ENCODE data around the gene PPP1CC.
"Not testable (repeated sequence)": the region's sequence is repeated elsewhere in the genome, so short reads cannot be mapped to it uniquely, and the experiment has no call there.

Gene PPP1CC

GRCh38 chr12:110742718-110743570 is at the start of gene PPP1CC:
TSS of gene PPP1CC (minus strand) at chr12:110742891. CDS start at chr12:110742707, 184 bp downstream.
- DNase-seq (ENCODE audit: low read depth), result peak; percentile 73

- DNase-seq (ENCODE audit: low read depth), result no peak
Observed at GRCh38 chr12:110791589-110791988, 48.9 kb upstream of the PPP1CC start.

DNA sequence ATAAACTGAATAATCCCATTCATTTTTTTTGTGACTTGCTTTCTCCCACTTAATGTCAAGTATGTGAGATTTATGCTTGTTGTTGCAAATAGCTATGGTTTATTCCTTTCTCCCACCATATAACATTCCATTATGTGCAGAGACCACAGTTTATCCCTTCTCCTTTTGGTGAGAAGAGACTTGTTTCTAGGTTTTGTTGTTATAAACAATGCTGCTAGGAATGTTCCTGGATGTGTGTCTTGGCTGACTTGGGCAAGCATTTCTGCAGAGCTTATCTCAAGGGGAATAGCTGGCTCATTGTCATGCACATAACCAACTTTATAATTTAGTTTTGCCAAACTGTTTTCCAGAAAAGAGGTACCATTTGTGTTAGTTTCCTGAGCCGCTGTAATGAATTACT is 47.6 kb upstream of the PPP1CC start:
- DNase-seq (ENCODE audit: low read depth), result no peak

DNA sequence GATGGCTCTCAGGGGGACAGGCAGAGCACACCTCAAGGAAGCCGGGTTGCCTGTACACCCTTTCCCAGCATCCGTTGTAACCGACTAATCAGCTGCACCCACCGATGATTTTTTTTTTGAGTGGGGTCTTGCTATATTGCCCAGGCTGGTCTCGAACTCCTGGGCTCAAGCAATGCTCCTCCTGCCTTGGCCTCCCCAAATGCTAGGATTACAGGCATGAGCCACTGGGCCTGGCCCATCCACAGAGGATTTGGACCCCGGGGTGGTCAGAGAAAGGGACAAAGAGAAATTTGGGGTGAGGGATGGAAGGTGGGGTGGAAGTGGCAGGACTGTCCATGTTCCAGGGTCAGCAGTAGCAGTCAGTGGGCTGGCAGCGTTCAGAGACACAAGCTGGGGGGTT is 43.3 kb upstream of the PPP1CC start:
- no peak for DNase-seq (ENCODE audit: low read depth)

DNA sequence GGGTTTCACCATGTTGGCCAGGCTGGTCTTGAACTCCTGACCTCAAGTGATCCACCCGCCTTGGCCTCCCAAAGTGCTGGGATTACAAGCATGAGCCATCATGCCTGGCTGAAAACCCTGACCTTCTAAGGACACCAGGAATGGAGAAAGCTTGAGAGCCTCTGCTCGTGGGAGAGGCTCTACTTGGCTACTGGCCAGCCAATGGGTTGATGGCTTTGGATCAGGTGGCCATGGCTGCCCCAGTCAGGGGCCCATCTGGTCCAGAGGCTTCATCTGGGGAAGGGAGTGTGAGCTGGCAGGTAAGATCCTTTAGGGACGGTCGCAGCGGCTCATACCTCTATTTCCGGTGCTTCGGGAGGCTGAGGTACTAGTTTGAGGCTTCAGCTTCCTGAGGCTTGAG is 42.5 kb upstream of the PPP1CC start:
- no peak for DNase-seq (ENCODE audit: low read depth)

DNA sequence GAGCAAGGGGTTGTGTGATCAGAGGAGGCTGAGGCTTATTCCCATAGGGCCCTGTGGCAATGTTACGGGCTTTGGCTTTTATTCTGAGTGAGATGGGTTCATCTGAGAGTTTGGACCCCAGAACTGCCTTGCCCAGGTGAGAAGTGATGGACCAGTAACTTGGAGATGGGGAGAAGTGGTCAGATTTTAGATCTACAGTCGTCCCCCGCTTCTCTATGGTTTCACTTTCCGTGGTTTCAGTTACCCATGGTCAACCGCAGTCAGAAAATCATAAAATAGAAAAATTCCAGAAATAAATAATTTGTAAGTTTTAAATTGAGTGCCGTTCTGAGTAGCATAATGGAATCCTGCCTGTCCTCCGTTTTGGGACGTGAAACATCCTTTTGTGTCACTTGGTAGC is 40.2 kb upstream of the PPP1CC start:
- no peak for DNase-seq (ENCODE audit: low read depth)

- DNase-seq (ENCODE audit: low read depth), result no peak
Observed at GRCh38 chr12:110782094-110782493, 39.4 kb upstream of the PPP1CC start.

DNA sequence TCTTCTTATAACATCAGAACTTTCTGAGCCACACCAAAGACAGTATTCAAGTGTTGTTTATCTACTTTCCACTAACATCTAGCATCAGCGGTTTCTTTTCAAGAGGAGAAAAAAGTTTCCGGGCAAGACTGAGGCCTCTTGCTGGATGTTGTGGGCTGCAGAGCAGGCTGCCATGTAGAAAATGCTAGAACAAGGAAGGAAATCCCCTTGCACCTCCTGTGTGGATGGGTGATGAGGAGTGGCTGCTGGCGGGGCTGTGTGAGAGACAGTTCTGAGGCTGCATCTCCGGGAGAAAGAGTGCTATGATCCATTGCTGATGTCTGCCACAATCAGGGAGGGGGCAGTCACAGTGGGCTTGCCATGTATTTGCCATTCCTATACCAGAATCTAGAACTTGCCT is 37.8 kb upstream of the PPP1CC start:
- peak; percentile 12 for DNase-seq (ENCODE audit: low read depth)

DNA sequence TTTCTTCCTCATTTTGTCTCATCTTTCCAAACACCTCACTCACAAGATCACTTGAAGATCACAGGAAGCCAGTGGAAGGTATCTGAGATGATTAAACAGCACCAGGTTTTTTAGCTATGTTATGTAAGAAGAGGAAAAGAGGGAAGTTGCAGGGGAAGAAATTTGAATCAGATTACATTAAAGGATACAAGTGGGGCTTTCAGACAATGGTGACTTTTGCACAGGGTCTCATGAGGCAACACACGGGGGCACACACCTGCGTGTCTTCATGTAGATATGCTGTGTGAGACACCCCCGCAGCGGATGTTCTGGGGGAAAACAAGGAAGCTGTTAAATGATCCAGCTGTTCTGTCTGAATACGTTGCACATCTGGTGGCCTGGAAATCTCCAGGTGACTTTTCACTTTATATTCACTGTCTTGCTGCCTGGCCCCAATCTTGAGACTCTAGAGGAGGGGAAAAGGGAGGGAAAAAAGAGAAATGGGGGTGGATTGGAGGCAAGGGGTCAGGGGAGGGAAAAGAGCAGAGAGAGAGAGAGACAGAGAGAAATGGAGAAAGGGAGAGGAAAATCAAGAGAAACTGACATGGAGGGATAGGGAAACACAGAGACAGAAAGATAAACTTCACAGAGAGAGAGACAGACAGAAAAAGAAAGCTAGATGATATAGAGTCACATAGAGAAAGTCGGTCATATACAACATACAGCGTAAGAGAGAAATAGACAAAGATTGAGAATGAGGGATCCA is 36.3 kb upstream of the PPP1CC start:
- DNase-seq (ENCODE audit: low read depth), result no peak

GRCh38 chr12:110776410-110776809 is 33.7 kb upstream of the PPP1CC start:
- DNase-seq (ENCODE audit: low read depth), result peak; percentile 16

- no peak for DNase-seq (ENCODE audit: low read depth)
Observed at GRCh38 chr12:110775997-110776396, 33.3 kb upstream of the PPP1CC start.

DNA sequence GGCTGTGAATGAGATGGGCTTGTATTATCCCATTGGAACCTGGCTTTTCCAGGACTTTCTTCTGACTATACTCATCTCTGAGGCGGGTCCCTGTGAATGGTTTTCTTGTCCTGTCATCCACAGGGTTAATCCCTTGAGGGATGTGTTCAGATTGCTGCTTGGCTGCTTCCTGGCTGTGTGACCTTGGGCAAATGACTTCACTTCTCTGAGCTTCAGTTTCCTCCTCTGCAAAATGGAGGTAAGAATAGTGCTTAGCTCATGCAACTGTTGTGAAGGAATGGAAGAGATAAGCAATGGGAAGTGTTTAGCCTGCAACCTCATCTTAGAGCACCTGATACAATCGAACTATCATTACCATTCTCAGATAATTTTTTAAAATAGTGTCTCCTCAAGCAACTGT is 32.1 kb upstream of the PPP1CC start:
- DNase-seq (ENCODE audit: low read depth), result no peak

GRCh38 chr12:110768960-110769359 is 26.3 kb upstream of the PPP1CC start:
- no peak for DNase-seq (ENCODE audit: low read depth)

GRCh38 chr12:110767863-110768262 is 25.2 kb upstream of the PPP1CC start:
- DNase-seq (ENCODE audit: low read depth), result no peak

DNA sequence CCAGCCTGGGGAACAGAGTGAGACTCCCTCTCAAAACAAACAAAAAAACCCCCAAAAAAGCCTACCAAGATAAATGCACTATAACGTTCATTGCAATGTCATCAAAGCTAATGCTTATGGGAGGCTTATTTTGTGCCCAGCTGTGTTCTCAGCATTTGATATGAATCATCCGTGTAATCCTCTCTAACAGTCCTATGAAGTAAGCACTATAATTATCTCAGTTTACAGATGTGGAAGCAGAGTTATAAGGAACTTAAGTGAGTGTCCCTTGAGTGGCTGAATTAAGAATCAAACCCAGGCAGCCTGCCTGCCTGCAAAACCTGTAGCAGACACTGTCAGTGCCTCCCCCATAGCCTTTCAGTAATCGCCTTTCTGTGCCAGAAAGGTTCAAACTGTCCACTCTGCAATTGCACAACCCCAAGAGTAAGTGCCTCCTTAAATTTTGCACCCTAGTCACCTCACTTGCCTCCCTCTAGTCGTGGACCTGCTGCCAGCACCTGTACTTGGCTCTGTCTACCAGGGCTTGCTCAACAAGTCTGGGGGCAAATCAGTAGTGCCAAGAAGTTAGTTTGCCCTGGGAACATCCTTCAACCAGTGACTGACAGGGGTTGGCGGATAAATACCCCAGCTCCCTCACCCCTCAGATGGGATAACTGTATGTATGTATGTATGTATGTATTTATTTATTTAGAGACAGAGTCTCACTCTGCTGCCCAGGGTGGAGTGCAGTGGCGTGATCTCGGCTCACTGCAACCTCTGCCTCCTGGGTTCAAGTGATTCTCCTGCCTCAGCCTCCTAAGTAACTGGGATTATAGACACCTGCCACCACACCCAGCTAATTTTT is 23.8 kb upstream of the PPP1CC start:
- no peak for DNase-seq (ENCODE audit: low read depth)

DNA sequence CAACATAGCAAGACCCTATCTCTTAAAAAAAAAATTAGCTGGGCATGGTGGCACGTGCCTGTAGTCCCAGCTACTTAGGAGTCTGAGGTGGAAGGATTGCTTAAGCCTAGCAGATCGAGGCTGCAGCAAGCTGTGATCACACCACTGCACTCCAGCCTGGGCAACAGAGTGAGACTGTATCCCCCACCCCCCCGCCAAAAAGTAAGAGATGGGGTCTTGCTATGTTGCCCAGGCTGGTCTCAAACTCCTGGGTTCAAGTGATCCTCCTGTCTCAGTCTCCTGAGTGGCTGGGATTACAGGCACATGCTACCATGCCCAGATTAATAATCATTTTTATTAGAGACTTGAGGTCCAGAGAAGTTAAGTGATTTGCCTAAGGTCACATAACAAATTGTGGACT is 22.9 kb upstream of the PPP1CC start:
- not testable (repeated sequence) for DNase-seq (ENCODE audit: low read depth)

DNA sequence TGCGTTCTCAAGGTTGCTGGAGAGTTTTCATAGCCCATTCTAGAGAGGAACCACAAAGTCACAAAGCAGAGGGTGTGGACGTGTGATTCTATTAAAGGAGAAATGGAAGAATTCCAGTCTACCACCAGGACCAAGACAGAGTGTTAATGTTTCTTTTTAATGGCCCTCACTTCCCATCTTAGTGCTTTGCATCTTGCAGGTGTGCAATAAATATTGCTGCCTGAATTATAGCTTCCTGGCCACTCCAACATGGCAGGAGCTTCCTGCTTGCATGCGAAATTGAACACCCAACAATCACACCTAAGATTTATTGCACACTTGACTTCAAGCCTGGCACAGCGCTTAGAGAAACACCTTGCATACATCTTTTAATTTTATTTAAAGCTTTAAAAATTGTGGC is 22.4 kb upstream of the PPP1CC start:
- DNase-seq (ENCODE audit: low read depth), result no peak

GRCh38 chr12:110763583-110763982 is 20.9 kb upstream of the PPP1CC start:
- DNase-seq (ENCODE audit: low read depth), result no peak

- no peak for DNase-seq (ENCODE audit: low read depth)
Observed at GRCh38 chr12:110762891-110763290, 20.2 kb upstream of the PPP1CC start.

GRCh38 chr12:110760204-110760609 is 17.5 kb upstream of the PPP1CC start:
- DNase-seq (ENCODE audit: low read depth), result no peak

DNA sequence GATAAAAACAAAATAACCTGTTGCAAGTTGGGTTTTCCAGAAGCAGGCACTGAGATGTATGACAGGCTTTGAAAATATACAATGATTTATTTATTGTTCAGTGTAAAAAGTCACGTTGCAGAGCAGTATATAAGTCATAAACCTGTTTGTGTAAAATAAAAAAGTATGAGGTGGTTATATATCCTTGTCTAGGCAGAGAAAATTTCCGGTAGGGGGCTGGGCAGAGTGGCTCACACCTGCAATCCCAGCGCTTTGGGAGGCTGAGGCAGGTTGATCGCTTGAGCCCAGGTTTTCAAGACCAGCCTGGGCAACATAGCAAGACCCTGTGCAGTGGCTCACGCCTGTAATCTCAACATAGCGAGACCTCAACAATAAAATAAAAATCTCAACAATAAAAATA is 16.2 kb upstream of the PPP1CC start:
- DNase-seq (ENCODE audit: low read depth), result no peak

- DNase-seq (ENCODE audit: low read depth), result no peak
Observed at GRCh38 chr12:110756611-110757010, 13.9 kb upstream of the PPP1CC start.

All from stimulated activated CD8-positive, alpha-beta memory T cell treated with anti-CD3 and anti-CD28 coated beads, Interleukin-7, amount 100 ng/mL, for 24 hours (primary cell).